Stimulated activated CD8-positive, alpha-beta memory T cell treated with anti-CD3 and anti-CD28 coated beads, Interleukin-2, amount 100 ng/mL, for 48 hours (primary cell): ENCODE results near the gene EXOC3L4.

Experiments used
- DNase-seq, 2 donors: peaks; one replicate each; pipeline ENCODE4 v3.0.0-alpha.2; 2020; ENCODE audit warnings: low read depth in 2 of 2

EXOC3L4 gene

DNA sequence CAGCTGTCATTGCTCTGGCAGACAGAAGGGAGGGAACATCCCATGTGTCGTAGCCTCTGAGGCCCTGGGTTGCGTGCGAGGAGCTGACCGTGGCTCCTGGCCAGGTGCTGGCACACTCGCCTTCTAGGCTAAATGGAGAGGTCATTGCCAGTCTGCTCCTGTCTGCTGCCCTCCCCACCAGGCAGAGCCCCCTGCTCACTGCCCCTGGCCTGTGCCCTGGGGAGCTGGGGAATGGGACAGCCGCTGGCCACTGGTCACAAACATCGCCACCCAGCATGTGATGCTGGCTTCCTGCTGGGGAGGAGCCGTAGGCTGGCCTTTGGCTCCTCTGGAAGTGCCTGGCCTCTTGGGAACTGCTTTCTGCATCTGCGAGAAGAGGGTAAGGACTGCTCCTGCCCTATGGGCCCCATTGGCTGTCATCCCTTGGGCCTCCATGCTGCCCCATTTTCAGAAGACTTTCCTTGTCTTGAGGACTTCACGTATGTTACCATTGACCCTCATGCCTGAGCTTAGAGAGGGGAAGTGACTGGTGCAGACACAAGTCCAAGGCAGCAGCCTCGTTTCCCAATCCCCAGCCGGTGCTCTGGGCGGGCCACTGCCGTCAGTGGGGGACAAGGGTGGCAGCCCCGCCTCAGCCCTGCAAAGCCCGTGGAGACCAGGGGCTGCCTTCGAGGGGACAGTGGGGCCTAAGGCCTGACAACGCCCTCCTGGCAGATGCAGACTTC, 26.8 kb downstream of the EXOC3L4 start:
- DNase-seq, result no peak

DNA sequence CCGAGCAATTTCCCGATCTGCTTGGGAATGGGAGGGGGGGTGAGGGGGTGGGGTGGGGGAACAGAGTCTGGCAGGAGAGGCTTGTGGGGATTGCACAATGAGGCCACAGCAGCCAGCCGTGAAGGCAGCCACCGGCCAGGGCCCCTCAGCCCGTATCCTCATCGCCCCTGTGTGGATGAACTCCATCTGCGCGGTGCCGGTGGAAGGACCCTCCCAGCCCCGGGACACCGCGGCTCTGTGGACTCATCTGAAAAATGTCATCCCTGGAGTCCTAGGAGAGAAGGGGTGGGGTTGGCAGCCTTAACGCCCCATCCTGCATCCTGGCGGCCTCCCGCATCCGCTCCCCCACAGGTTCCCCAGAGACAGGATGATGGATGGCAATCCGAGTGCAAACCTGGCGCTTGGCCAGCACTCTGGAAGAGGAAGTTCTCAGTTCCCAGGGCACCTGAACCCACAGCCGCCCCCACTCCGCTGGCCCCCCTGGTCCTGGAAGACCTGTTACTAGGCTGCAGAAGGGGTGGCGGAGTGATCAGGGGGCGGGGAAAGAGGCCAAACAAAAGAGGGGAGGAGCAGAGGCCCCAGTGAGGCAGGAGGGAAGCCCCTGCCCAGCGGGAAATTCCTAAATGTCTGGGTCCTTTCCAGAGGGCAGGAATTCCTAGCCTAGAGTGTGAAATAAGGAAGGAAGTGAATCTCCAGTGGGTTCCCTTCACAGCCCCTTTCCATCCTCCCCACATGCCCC, 27.5 kb downstream of the EXOC3L4 start:
- DNase-seq, result no peak

DNA sequence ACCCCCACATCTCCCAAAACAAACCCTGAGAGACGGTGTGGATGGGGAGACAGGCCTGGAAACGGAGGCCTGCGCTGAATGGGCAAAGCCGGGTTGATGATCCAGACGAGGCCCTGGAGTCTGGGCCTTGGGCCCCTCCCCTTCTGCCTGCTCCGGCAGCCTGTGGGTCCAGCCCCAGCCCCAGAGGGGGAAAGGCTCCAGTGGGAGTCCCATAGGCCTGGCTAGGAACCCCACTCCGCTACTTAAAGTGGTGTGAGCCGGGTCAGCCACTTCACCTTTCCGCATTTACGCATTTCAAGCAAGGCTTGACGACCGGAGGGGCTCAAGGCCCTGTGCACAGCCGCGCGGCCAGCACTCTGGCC, 28.0 kb downstream of the EXOC3L4 start:
- no peak for DNase-seq

DNA sequence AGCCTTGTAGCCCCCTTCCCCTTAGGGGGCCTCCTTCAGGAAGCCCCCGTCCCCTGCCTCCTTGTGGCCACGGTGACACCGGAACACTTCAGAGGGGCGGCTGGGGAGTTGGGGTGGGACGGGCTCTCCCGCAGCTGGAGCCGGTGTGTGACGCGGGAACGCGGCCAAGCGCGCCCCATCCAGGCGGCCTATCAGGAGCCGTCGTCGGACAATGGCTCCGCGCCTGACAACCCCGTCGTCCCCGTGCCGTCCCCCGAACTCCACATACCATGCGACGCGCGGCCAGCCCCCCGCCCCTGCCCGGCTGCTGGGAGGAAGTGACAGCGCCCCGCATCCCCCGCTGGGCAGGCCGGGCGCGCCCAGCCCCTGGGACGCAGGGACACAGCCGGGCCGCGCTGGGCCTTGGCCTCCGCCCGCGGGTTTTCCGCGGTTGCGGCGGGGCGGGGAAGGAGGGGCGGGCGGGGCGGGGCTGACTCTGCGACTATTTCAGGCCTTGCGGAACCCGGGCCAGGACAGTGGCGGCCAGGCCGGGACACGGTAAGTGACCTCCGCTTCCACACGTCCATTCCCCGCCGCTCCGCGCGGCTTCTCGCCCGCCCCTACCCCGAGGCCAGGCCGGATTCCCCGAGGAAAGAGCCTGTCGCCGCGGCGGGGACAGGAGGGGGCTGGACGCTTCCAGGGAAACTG, 28.6 kb downstream of the EXOC3L4 start, which contains the start of gene TNFAIP2:
TSS of gene TNFAIP2 (plus strand) at position 515 of the 687 bp plus-strand sequence. CDS start 2,997 bp downstream, outside the sequence.
- DNase-seq, result no peak

DNA sequence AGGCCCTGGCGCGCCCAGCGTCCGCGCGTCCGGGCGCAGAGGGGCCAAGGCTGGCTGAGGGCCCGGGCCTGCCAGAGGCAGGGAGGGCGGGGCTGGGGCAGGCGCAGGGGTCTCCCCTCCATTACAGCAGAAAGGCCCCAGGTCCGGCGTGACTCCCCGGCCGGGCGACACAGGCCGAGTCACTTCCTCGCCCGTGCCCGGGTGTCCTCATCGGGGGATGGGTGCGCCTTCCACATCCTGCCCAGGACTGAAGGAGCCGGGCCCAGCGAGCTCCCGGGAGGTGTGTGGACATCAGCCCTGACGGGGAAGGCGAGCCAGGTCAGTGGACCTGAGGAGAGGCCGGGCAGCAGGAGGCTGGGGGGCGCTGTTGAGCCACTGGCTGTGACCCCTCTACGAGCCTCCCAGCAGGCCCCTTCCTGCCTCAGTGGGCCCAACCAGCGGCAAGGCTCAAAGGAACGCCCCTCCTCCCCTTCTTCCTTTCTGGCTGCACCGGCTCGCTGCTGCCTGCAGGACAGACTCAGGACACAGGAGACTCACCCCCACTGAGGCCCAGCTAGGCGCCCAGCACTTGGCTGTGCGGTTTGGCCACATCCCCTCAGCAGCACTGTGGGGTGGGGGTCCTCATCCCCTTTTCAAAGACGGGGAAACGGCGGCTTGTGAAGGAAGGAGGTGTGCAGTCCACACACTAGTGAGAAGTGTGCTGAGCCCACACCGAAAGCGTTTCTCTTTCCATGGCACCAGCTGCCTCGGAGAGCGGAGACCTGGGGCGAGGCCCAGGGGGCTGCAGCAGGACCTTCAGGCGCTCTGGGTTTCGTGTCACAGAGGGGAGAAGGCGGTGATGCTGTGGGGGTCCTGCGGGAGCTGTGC, 29.3 kb downstream of the EXOC3L4 start:
- no peak for DNase-seq

DNA sequence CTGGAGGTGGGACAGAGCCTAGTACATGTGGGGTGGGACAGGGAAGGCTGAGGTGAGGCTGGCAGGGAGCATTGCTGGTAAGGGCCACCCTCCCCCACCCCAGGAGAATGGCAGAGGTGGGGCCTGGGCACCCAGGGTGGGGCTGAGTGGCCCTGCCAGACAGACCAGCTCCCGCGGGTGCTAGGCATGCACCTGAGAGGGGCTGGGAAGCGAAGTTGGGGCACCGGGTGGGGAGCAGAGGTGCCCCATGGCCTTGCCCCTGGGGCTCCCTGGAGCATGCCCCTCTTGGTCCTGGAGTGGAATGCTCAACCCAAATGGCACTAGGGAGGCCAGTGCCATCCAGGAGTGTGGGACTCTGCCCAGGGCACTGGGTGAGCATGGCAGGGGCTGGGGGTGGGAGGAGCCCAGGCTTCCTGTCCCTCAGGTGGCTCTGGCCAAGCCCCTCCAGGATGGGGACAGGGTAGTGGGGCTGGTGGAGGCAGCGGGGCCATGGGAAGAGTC, 30.0 kb downstream of the EXOC3L4 start:
- no peak for DNase-seq

- DNase-seq, result no peak
These were observed 30.9 kb downstream of the EXOC3L4 start for GRCh38 chr14:103125098-103126070.

DNA sequence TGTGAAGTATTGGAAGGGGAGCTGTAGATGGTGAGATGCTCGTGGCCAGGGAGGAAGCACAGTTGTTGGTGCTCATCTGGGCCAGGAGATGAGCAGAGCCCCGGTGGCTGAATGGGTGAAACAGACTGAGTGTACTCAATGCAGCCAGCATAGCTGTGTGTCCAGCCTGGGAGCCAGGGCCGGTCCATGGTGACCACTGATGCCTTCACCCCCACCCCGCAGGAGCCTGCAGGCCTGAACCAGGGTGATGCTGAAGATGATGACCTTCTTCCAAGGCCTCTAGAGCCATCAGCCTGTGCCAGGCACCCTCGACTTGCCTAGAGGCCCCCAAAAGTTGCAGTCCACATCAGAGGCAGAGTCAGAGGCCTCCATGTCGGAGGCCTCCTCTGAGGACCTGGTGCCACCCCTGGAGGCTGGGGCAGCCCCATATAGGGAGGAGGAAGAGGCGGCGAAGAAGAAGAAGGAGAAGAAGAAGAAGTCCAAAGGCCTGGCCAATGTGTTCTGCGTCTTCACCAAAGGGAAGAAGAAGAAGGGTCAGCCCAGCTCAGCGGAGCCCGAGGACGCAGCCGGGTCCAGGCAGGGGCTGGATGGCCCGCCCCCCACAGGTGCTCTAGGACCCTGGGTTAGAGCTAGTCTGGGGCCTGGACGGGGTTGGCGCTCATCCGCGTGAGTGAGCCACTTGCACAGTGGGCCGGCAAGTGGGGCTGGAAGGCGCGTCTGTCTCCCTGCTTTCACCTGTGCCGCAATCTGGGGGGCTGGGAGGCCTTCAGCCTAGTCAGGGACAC, 31.8 kb downstream of the EXOC3L4 start:
- DNase-seq, result no peak

GRCh38 chr14:103126873-103127304, 32.4 kb downstream of the EXOC3L4 start:
- DNase-seq, result no peak

GRCh38 chr14:103127356-103127755, 32.8 kb downstream of the EXOC3L4 start:
- no peak for DNase-seq

GRCh38 chr14:103127861-103128598, 33.5 kb downstream of the EXOC3L4 start:
- DNase-seq, result no peak

- DNase-seq, result no peak
These were observed 34.2 kb downstream of the EXOC3L4 start for GRCh38 chr14:103128631-103129300.

GRCh38 chr14:103129301-103130016, 34.9 kb downstream of the EXOC3L4 start:
- no peak for DNase-seq

DNA sequence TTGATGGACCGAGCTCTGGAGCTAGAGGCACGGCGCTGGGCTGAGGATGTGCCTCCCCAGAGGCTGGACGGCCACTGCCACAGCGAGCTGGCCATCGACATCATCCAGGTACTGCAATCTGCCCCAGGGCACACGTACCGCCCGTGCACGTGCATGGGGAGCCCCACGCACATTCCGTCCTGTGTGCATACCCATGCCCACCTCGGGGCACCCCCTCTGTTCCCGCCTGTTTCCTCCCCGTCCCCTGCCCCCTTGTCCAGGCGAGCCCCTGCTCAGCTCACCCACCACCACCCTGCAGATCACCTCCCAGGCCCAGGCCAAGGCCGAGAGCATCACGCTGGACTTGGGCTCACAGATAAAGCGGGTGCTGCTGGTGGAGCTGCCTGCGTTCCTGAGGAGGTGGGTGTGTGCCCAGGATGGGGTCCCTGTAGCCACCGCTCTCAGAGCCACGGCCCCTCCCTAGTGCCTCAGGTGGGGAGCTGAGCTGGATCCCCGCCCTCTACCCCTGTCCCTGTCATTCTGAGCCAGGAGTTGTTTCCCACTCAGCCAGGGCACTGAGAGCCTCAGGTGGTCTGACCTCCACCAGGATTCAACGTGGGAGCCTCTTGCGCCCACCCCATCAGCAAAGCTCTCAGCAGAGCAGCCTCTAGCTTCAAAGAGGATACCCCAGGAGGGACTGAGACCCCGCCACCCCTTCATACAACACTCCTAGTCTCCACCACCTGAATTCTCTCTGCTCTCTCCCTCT, 35.7 kb downstream of the EXOC3L4 start:
- no peak for DNase-seq

DNA sequence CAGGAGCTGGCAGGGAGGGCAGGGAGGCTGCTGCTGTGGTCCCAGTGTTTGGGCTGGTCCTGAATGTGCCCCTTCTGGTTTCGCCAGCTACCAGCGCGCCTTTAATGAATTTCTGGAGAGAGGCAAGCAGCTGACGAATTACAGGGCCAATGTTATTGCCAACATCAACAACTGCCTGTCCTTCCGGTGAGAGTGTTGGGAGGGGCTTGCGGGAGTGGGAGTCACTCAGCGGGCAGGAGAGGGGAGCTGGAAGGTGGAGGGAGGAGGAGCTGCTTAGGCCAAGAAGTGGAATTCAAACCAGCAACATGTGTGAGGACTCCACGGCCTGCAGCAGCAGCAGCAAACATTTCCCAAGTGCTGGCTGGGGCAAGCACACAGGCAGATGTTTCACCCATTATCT, 36.4 kb downstream of the EXOC3L4 start:
- no peak for DNase-seq

DNA sequence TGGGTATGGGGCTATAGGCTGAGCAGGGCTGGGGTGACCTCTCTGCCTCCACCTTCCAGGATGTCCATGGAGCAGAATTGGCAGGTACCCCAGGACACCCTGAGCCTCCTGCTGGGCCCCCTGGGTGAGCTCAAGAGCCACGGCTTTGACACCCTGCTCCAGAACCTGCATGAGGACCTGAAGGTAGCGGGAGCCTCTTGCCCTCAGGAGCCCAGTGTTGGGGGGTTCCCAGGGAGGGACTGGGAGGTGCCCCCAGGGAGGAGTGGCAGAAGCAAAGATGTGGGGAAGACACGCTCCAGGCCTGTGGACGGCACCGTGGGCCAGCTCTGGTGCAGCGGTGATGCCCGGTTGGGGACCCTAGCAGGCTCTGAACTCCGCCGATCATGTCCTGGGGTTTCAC, 37.1 kb downstream of the EXOC3L4 start:
- DNase-seq, result no peak
